ENCODE results near the gene ZNF737. TPM values are rescaled to one million over a fixed set of nuclear protein-coding genes. Genes with fewer than 3 reads are reported as not detected.
A peak's percentile ranks its signal among the peaks of the same experiment; 100 is the strongest.

Gene ZNF737
- total and polyA plus RNA-seq, 2 of the 13 experiments (the other 11 are each of a cell fraction or from before 2014, with no cell fraction given) = 2.0 to 5.0 TPM

DNA sequence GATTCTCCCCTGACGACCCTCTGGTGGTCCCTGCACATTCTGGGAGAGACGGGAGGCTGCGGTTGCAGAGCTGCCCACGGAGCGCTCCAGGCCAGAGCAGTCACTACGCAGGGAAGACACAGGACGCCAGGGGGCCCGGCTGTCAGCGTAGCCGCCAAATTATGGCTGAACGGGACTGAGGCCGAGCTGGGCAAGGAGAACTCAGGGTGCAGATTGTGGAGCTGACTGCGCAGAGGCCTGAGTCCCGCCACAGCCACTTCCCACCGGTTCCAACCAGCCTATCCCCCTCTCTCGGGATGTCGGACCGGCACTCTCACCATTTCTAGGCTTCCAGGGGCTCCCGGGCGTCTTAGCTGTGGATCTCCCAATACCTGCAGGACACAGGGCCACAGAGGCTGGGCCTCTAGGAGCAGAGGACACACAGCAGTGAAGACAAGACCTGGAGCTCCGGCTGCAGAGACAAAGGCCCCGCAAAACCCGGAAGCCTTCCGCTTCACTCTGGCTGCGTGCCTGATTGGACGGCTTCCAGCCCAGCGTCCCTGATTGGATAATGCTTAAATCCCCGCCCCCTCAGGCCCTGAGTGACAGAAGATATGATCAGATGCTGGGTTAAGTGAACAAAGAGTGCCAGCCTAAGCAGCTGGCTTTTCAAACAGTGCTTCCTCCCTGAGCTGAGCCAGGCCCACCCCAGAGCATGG lies at the start of gene ZNF737 (continued):
- TF ChIP-seq, protein P1, sequence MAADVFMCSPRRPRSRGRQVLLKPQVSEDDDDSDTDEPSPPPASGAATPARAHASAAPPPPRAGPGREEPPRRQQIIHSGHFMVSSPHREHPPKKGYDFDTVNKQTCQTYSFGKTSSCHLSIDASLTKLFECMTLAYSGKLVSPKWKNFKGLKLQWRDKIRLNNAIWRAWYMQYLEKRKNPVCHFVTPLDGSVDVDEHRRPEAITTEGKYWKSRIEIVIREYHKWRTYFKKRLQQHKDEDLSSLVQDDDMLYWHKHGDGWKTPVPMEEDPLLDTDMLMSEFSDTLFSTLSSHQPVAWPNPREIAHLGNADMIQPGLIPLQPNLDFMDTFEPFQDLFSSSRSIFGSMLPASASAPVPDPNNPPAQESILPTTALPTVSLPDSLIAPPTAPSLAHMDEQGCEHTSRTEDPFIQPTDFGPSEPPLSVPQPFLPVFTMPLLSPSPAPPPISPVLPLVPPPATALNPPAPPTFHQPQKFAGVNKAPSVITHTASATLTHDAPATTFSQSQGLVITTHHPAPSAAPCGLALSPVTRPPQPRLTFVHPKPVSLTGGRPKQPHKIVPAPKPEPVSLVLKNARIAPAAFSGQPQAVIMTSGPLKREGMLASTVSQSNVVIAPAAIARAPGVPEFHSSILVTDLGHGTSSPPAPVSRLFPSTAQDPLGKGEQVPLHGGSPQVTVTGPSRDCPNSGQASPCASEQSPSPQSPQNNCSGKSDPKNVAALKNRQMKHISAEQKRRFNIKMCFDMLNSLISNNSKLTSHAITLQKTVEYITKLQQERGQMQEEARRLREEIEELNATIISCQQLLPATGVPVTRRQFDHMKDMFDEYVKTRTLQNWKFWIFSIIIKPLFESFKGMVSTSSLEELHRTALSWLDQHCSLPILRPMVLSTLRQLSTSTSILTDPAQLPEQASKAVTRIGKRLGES (CRISPR knock-in tag; IDR thresholded peaks at IDR 0.05; ENCODE audit: borderline replicate concordance) = no peak
- no peak for TF ChIP-seq ARHGAP35 (CRISPR knock-in tag; IDR thresholded peaks at IDR 0.05; ENCODE audit: borderline replicate concordance)
- no peak for TF ChIP-seq ZBTB2 (CRISPR knock-in tag; IDR thresholded peaks at IDR 0.05; ENCODE audit: low read depth)
- TF ChIP-seq FOSL2 (CRISPR knock-in tag; IDR thresholded peaks at IDR 0.05) = no peak
- no peak for TF ChIP-seq FOSL1 (CRISPR knock-in tag; IDR thresholded peaks at IDR 0.05; ENCODE audit: borderline replicate concordance)
- peak; percentile 77 for TF ChIP-seq KMT2A (CRISPR knock-in tag; IDR thresholded peaks at IDR 0.05)
- TF ChIP-seq ZNF605 (CRISPR knock-in tag; IDR thresholded peaks at IDR 0.05) = 0 out of 2 replicates have a peak, but pooled peaks have one; percentile 73
- peak; percentile 67; the same call in 1 of the 2 replicates for TF ChIP-seq KDM2A (CRISPR knock-in tag; IDR thresholded peaks at IDR 0.05; ENCODE audit: borderline replicate concordance, low read depth)
- TF ChIP-seq THYN1 (CRISPR knock-in tag; IDR thresholded peaks at IDR 0.05; ENCODE audit: borderline replicate concordance, low read depth) = no peak
- TF ChIP-seq PHF21A (CRISPR knock-in tag; IDR thresholded peaks at IDR 0.05) = peak; percentile 49
- TF ChIP-seq TBL1XR1 (IDR thresholded peaks at IDR 0.05; ENCODE audit: borderline replicate concordance, low read length, partially characterized antibody) = no peak
- no peak for TF ChIP-seq SRY (CRISPR knock-in tag; IDR thresholded peaks at IDR 0.05)
- TF ChIP-seq CCAR2 (optimal IDR thresholded peaks at IDR 0.05; ENCODE audit: low read depth, low read length) = no peak
- TF ChIP-seq, protein P2, sequence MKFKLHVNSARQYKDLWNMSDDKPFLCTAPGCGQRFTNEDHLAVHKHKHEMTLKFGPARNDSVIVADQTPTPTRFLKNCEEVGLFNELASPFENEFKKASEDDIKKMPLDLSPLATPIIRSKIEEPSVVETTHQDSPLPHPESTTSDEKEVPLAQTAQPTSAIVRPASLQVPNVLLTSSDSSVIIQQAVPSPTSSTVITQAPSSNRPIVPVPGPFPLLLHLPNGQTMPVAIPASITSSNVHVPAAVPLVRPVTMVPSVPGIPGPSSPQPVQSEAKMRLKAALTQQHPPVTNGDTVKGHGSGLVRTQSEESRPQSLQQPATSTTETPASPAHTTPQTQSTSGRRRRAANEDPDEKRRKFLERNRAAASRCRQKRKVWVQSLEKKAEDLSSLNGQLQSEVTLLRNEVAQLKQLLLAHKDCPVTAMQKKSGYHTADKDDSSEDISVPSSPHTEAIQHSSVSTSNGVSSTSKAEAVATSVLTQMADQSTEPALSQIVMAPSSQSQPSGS (CRISPR knock-in tag; IDR thresholded peaks at IDR 0.05) = no peak
- TF ChIP-seq ZNF670 (CRISPR knock-in tag; IDR thresholded peaks at IDR 0.05; ENCODE audit: borderline replicate concordance) = no peak
- TF ChIP-seq, protein P3, sequence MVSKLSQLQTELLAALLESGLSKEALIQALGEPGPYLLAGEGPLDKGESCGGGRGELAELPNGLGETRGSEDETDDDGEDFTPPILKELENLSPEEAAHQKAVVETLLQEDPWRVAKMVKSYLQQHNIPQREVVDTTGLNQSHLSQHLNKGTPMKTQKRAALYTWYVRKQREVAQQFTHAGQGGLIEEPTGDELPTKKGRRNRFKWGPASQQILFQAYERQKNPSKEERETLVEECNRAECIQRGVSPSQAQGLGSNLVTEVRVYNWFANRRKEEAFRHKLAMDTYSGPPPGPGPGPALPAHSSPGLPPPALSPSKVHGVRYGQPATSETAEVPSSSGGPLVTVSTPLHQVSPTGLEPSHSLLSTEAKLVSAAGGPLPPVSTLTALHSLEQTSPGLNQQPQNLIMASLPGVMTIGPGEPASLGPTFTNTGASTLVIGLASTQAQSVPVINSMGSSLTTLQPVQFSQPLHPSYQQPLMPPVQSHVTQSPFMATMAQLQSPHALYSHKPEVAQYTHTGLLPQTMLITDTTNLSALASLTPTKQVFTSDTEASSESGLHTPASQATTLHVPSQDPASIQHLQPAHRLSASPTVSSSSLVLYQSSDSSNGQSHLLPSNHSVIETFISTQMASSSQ (IDR thresholded peaks at IDR 0.05; ENCODE audit: low read depth) = no peak
- TF ChIP-seq, protein P3 (CRISPR knock-in tag; IDR thresholded peaks at IDR 0.05; ENCODE audit: borderline replicate concordance) = no peak
- no peak for TF ChIP-seq ZNF558 (CRISPR knock-in tag; IDR thresholded peaks at IDR 0.05; ENCODE audit: borderline replicate concordance)
- TF ChIP-seq TP53 (CRISPR knock-in tag; conservative IDR thresholded peaks at IDR 0.05) = no peak
- TF ChIP-seq KAT2B (IDR thresholded peaks at IDR 0.05; ENCODE audit: borderline replicate concordance, low read depth, low read length) = no peak

Measured in HepG2 (cell line).